ENCODE results near the gene WNT4. TPM values are rescaled to one million over a fixed set of nuclear protein-coding genes. Genes with fewer than 3 reads are reported as not detected.

Gene WNT4
- total RNA-seq, 1 experiment from 2014 or later = 0.92 TPM

GRCh38 chr1:22166439-22166838 lies 23.5 kb upstream of the WNT4 start:
- H3K4me1 ChIP-seq (ENCODE audit: control insufficient read depth, insufficient read depth, low read length) = no peaks in the 10 kb centered on the region
- no TSS peak for BruUV-seq (replicated peaks)
- ATAC-seq (no peak), DNase-seq (ENCODE audit: low read depth, low spot score) (no peak)
- ChIA-PET CTCF (no interaction called here), POLR2A (interaction anchor here (1.0 kb wide), 1 partner anchor 21 kb away, joined by 3 read pairs; no protein-coding TSS in a partner anchor)
- no peak overlapping the region for H3K27ac ChIP-seq (ENCODE audit: low read length)
- no peaks in the 10 kb centered on the region for H3K27me3 ChIP-seq (ENCODE audit: control insufficient read depth, insufficient read depth, low read length)
- TF ChIP-seq CTCF (IDR thresholded peaks at IDR 0.05) = no peak
- TF ChIP-seq TCF7L2 (IDR thresholded peaks at IDR 0.05; ENCODE audit: low read depth, low read length) = no peak
- TF ChIP-seq SIN3A (IDR thresholded peaks at IDR 0.05; ENCODE audit: borderline replicate concordance, insufficient read depth, low read depth, low read length) = no peak
- TF ChIP-seq REST (IDR thresholded peaks at IDR 0.05; ENCODE audit: insufficient read depth in 1 of 2, low read depth in 2 of 2, low read length in 1 of 2) = no peak
- TF ChIP-seq POLR2AphosphoS5 (IDR thresholded peaks at IDR 0.05; ENCODE audit: low read depth, low read length) = no peak
- in situ Hi-C loops (cut with HindIII; ENCODE audit: low pct_unique_long_range_greater_than_20kb, low sequenced_read_pairs) = no loop called here
- H3K36me3 ChIP-seq (ENCODE audit: control insufficient read depth, insufficient read depth, low read length) = no peaks in the 10 kb centered on the region
- H3K9me3 ChIP-seq (ENCODE audit: control insufficient read depth, insufficient read depth, low read depth, low read length) = no peaks in the 10 kb centered on the region
- H3K4me3 ChIP-seq (ENCODE audit: low read depth in 2 of 2, low read length in 2 of 2) = no peak overlapping the region
- intact Hi-C loops (cut with micrococcal nuclease; ENCODE audit: unreplicated experiment) = no loop called here

- no peaks in the 10 kb centered on the region for H3K9me3 ChIP-seq (ENCODE audit: control insufficient read depth, insufficient read depth, low read depth, low read length)
- no peaks in the 10 kb centered on the region for H3K4me1 ChIP-seq (ENCODE audit: control insufficient read depth, insufficient read depth, low read length)
- no peak for ATAC-seq
- CTCF ChIA-PET = no interaction called here
- no peak for DNase-seq (ENCODE audit: low read depth, low spot score)
- no peak overlapping the region for H3K4me3 ChIP-seq (ENCODE audit: low read depth in 2 of 2, low read length in 2 of 2)
- POLR2A ChIA-PET = no interaction called here
- in situ Hi-C loops (cut with HindIII; ENCODE audit: low pct_unique_long_range_greater_than_20kb, low sequenced_read_pairs) = no loop called here
- no TSS peak for BruUV-seq (replicated peaks)
- no peak for TF ChIP-seq CTCF (IDR thresholded peaks at IDR 0.05)
- TF ChIP-seq REST (IDR thresholded peaks at IDR 0.05; ENCODE audit: insufficient read depth in 1 of 2, low read depth in 2 of 2, low read length in 1 of 2) = no peak
- no peak for TF ChIP-seq TCF7L2 (IDR thresholded peaks at IDR 0.05; ENCODE audit: low read depth, low read length)
- TF ChIP-seq SIN3A (IDR thresholded peaks at IDR 0.05; ENCODE audit: borderline replicate concordance, insufficient read depth, low read depth, low read length) = no peak
- no peak for TF ChIP-seq POLR2AphosphoS5 (IDR thresholded peaks at IDR 0.05; ENCODE audit: low read depth, low read length)
- intact Hi-C loops (cut with micrococcal nuclease; ENCODE audit: unreplicated experiment) = no loop called here
- no peak overlapping the region for H3K27ac ChIP-seq (ENCODE audit: low read length)
- H3K27me3 ChIP-seq (ENCODE audit: control insufficient read depth, insufficient read depth, low read length) = no peaks in the 10 kb centered on the region
- no peaks in the 10 kb centered on the region for H3K36me3 ChIP-seq (ENCODE audit: control insufficient read depth, insufficient read depth, low read length)
Observed at GRCh38 chr1:22164841-22165808, 22.2 kb upstream of the WNT4 start.
